Sigmoid colon (tissue), 3 donors: ENCODE measurements around the gene CA9.

Experiments used
- POLR2A ChIP-seq, 2 donors: fragments of 450-650 bp; IDR thresholded peaks; one replicate each; pipeline ENCODE4 v1.6.1; 2016; ENCODE audit warnings: antibody characterized with exemption in 2 of 2, mild to moderate bottlenecking in 2 of 2, moderate library complexity in 2 of 2
- TF ChIP-seq, protein P1 (sequence below), 4 experiments: fragments of 450-650 bp in 3 of 4; fragments of 200-600 bp in 1 of 4; IDR thresholded peaks; one replicate each; pipeline ENCODE4 v1.5.1; 2016 to 2019; ENCODE audit warnings: antibody characterized with exemption in 4 of 4, mild to moderate bottlenecking in 3 of 4, moderate library complexity in 2 of 4

- TF ChIP-seq, protein P1, sequence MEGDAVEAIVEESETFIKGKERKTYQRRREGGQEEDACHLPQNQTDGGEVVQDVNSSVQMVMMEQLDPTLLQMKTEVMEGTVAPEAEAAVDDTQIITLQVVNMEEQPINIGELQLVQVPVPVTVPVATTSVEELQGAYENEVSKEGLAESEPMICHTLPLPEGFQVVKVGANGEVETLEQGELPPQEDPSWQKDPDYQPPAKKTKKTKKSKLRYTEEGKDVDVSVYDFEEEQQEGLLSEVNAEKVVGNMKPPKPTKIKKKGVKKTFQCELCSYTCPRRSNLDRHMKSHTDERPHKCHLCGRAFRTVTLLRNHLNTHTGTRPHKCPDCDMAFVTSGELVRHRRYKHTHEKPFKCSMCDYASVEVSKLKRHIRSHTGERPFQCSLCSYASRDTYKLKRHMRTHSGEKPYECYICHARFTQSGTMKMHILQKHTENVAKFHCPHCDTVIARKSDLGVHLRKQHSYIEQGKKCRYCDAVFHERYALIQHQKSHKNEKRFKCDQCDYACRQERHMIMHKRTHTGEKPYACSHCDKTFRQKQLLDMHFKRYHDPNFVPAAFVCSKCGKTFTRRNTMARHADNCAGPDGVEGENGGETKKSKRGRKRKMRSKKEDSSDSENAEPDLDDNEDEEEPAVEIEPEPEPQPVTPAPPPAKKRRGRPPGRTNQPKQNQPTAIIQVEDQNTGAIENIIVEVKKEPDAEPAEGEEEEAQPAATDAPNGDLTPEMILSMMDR (IDR thresholded peaks at IDR 0.05): no peak
- TF ChIP-seq POLR2A (IDR thresholded peaks at IDR 0.05): no peak
These were observed 4.2 kb upstream of the CA9 start for GRCh38 chr9:35669331-35670145.
